HepG2 (cell line): ENCODE measurements around the gene FAM131C. TPM values are rescaled to one million over a fixed set of nuclear protein-coding genes. Genes with fewer than 3 reads are reported as not detected.

Experiments
- ATAC-seq: fragments of 200-7000 bp; cut with Tn5 transposase; 3 replicates; pipeline ENCODE4 v1.9.1; 2020; ENCODE audit warnings: mild to moderate bottlenecking, moderate library complexity
- BruUV-seq: library from RNA; stranded (reverse); fragments of 400-500 nt; replicated peaks from 2 replicates; lab custom pipeline; 2021; lab: Mats Ljungman, UMichigan
- CTCF ChIA-PET: fragments of 300-600 bp; formaldehyde crosslinking; extraction: SDS; loops from one replicate; lab custom pipeline; 2021; ENCODE audit warnings: low total read pairs, inconsistent platforms, low intra/inter-chr PET ratio; lab: Yijun Ruan, JAX
- POLR2A ChIA-PET: fragments of 350-600 bp; sonication (Branson Sonifier 250); formaldehyde crosslinking; loops from one replicate; lab custom pipeline; 2020; ENCODE audit warnings: antibody characterized with exemption, inconsistent platforms; lab: Yijun Ruan, JAX
- DNase-seq: peaks from one replicate; pipeline ENCODE4 v3.0.0-alpha.2; 2015; ENCODE audit warnings: low spot score
- FAIRE-seq: peaks from 3 replicates; lab custom pipeline; 2011; peaks lifted over from hg19 to GRCh38; lab: Jason Lieb, UNC
- H2AFZ ChIP-seq: one replicate; pipeline ENCODE4 v1.6.1; 2011; ENCODE audit warnings: low read length, inconsistent platforms
- H3K27ac ChIP-seq: fragments of 300-600 bp; 3 replicates; pipeline ENCODE4 v1.8.0; 2011; ENCODE audit warnings: mixed run types, mild to moderate bottlenecking, mixed read lengths, low read length, inconsistent platforms; ENCODE audit not compliant: insufficient read depth; ENCODE audit errors: extremely low read length
- H3K27me3 ChIP-seq, 2 experiments: fragments of 200-600 bp in 1 of 2; 2 replicates in 1 of 2; 3 replicates in 1 of 2; pipeline versions ENCODE4 v1.6.0 to v1.8.0; 2011; ENCODE audit warnings: low read length in 2 of 2, mild to moderate bottlenecking in 2 of 2, moderate library complexity in 2 of 2, inconsistent platforms in 1 of 2; ENCODE audit not compliant: insufficient read depth in 2 of 2, control insufficient read depth in 1 of 2
- H3K36me3 ChIP-seq, 2 experiments: fragments of 200-600 bp in 1 of 2; replicated peaks in 1 of 2; 2 replicates in 1 of 2; 3 replicates in 1 of 2; pipeline versions ENCODE4 v1.5.1 to v1.8.0; 2011; ENCODE audit warnings: low read length in 2 of 2, inconsistent platforms in 1 of 2; ENCODE audit not compliant: insufficient read depth in 2 of 2, control insufficient read depth in 1 of 2
- H3K4me1 ChIP-seq: 2 replicates; pipeline ENCODE4 v1.5.1; 2012; ENCODE audit warnings: low read length, inconsistent platforms; ENCODE audit not compliant: insufficient read depth
- H3K4me2 ChIP-seq: 2 replicates; pipeline ENCODE4 v1.6.0; 2011; ENCODE audit warnings: low read depth, low read length, inconsistent platforms
- H3K4me3 ChIP-seq, 3 experiments: fragments of 200-600 bp in 1 of 3; sonication (generic), shearing (Covaris generic) in 1 of 3; replicated peaks in 1 of 3; 2 replicates each; pipeline ENCODE4 v1.5.1; 2011 to 2016; ENCODE audit warnings: low read length in 3 of 3, inconsistent platforms in 2 of 3, low read depth in 2 of 3, mild to moderate bottlenecking in 2 of 3, control low read depth in 1 of 3, mixed read lengths in 1 of 3; ENCODE audit not compliant: insufficient read depth in 1 of 3
- H3K79me2 ChIP-seq: one replicate; pipeline ENCODE4 v1.6.1; 2011; ENCODE audit warnings: low read length, inconsistent platforms; ENCODE audit not compliant: insufficient read depth
- H3K9ac ChIP-seq: 2 replicates; pipeline ENCODE4 v1.6.0; 2011; ENCODE audit warnings: mild to moderate bottlenecking, low read depth, low read length, inconsistent platforms; ENCODE audit not compliant: insufficient read depth
- H3K9me3 ChIP-seq: 2 replicates; pipeline ENCODE4 v1.5.1; 2012; ENCODE audit warnings: mild to moderate bottlenecking, low read length
- H4K20me1 ChIP-seq: 2 replicates; pipeline ENCODE4 v1.6.0; 2011; ENCODE audit warnings: inconsistent platforms, mild to moderate bottlenecking, low read length, moderate library complexity; ENCODE audit not compliant: insufficient read depth
- MAFF ChIP-seq: IDR thresholded peaks from 2 replicates; pipeline ENCODE4 v1.6.1; 2011; ENCODE audit warnings: low read depth, low read length, improper control_type of control experiment
- ZNF468 ChIP-seq: sonication (generic); formaldehyde crosslinking; IDR thresholded peaks from 2 replicates; pipeline ENCODE4 v1.8.0; 2022; ENCODE audit warnings: mild to moderate bottlenecking, moderate library complexity, missing genetic modification reagents
- WGBS: methylation state at CpG from one replicate; pipeline ENCODE4 v1.1.6; 2017; ENCODE audit warnings: low lambda C conversion rate; 5-methylcytosine and 5-hydroxymethylcytosine counted together
- in situ Hi-C: cut with HindIII; loops from 2 replicates; pipeline ENCODE4 v1.10.0; 2017; ENCODE audit warnings: low pct_unique_long_range_greater_than_20kb; ENCODE audit not compliant: extremely low pct_ligation_motif_present
- intact Hi-C: fragments of 100-400 bp; cut with micrococcal nuclease; formaldehyde crosslinking; loops from one replicate; pipeline ENCODE4 v1.10.0; 2022; ENCODE audit not compliant: unreplicated experiment
- polyA plus RNA-seq, 8 experiments: library from polyadenylated mRNA; depleted of rRNA in 3 of 8; stranded (reverse) in 7 of 8; unstranded in 1 of 8; fragments of >200 nt; fragmentation: Illumina TruSeq in 4 of 8; extraction: Trizol in 4 of 8; gene quantifications; 2 replicates each; pipeline versions ENCODE4 v1.2.1 to v1.2.3, GENCODE V29; 2011 to 2016; ENCODE audit warnings: low read depth in 4 of 8, missing spikeins in 1 of 8, mixed read lengths in 1 of 8; ENCODE audit not compliant: insufficient read depth in 1 of 8
- total RNA-seq, 5 experiments: library from RNA; depleted of rRNA; stranded (reverse); fragments of >200 nt; fragmentation: Illumina TruSeq; extraction: Trizol; gene quantifications; 2 replicates each; pipeline ENCODE4 v1.2.3, GENCODE V29; 2016; ENCODE audit warnings: low read depth in 1 of 5
- TF ChIP-seq, protein P1 (sequence below): sonication (generic); formaldehyde crosslinking; IDR thresholded peaks from 2 replicates; pipeline ENCODE4 v1.4.0; 2020; ENCODE audit warnings: missing genetic modification reagents

FAM131C gene
- total and polyA plus RNA-seq, 2 of the 13 experiments (the other 11 are each of a cell fraction or from before 2014, with no cell fraction given) = 0.07 TPM; not detected in 1

DNA sequence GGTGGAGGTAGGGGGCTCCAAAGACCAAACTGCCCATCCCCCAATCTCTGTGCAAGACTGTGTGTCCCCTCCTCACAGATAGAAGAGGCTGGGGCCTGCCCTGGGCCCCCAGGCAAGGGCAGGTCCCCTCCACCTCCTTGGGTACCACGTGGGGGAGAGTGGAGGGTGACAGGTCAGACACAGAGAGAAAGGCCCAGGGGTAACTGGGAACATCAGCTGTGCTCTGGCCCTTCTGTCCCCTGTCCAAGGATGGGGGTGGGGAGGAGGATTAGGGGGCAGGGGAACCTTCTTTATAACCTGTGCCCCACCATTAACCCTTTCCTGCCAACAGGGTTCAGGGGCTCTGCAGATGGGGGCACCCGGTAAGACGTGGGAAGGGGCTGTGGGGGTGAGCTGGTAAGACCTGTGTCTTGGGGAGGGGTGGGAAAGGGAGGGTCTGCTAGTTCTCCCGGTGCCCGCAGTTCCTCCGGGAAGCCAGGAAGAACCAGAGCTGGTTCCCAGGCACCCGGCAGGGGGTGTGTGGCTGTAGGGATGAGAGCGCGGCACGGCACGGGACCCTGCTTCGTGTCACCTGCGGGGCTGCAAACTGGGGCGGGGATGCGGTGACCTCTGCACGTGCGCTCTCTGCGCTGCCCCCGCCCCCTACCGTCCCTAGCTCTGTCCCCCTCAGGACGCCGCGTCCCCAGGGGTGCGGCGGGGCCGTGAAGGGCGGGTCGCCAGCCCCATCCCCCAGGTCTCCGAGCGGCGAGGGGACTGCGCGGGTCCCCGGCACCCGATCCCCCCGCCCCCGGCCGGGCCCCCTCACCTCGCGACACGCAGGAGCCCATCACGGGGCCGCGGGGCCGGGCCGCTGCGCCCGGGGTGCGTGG, 601 bp downstream of the FAM131C start (continued):
- TF ChIP-seq, protein P1, sequence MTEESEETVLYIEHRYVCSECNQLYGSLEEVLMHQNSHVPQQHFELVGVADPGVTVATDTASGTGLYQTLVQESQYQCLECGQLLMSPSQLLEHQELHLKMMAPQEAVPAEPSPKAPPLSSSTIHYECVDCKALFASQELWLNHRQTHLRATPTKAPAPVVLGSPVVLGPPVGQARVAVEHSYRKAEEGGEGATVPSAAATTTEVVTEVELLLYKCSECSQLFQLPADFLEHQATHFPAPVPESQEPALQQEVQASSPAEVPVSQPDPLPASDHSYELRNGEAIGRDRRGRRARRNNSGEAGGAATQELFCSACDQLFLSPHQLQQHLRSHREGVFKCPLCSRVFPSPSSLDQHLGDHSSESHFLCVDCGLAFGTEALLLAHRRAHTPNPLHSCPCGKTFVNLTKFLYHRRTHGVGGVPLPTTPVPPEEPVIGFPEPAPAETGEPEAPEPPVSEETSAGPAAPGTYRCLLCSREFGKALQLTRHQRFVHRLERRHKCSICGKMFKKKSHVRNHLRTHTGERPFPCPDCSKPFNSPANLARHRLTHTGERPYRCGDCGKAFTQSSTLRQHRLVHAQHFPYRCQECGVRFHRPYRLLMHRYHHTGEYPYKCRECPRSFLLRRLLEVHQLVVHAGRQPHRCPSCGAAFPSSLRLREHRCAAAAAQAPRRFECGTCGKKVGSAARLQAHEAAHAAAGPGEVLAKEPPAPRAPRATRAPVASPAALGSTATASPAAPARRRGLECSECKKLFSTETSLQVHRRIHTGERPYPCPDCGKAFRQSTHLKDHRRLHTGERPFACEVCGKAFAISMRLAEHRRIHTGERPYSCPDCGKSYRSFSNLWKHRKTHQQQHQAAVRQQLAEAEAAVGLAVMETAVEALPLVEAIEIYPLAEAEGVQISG (CRISPR knock-in tag) = 0 out of 2 replicates have a peak, but pooled peaks have one; percentile 8
- TF ChIP-seq, all 625 proteins: peak for 7

DNA sequence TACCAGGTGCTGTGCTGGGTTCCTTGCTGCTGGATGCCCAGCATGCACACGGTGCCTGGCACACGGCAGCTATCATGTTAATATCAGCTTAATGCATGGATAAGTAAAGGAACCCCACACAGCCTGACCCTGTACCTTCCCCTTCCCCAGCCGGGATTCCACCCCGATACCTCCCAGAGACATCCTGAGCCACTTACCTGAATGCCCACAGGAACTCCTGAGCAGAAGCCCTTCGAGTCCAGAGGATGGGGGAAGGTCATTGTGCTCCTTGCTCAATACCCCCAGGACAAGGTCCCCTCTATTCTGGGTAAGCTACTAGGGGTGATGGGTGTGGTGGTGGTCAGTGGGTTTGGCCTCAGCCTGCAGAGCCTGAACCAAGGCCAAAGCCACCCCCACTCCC, 1.4 kb downstream of the FAM131C start:
- H3K36me3 ChIP-seq = no peaks in the 10 kb centered on the region
- no peaks in the 10 kb centered on the region for H4K20me1 ChIP-seq
- H3K27me3 ChIP-seq = peaks cover 3 to 68% of the 10 kb centered on the region in 2 experiments
- intact Hi-C loops = loop anchor here (10.0 kb wide), 1 partner anchor 73 kb away; no protein-coding TSS in a partner anchor
- H3K4me2 ChIP-seq = no peak overlapping the region; the same call in 1 of the 2 replicates
- no peaks in the 10 kb centered on the region for H3K9me3 ChIP-seq
- no peak overlapping the region for H3K9ac ChIP-seq
- POLR2A ChIA-PET = no interaction called here
- H3K4me3 ChIP-seq = no peak overlapping the region
- H2AFZ ChIP-seq = no peak overlapping the region
- H3K79me2 ChIP-seq = no peaks in the 10 kb centered on the region
- DNase-seq (no peak), ATAC-seq (no peak), FAIRE-seq (no peak)
- H3K27ac ChIP-seq = no peak overlapping the region
- CTCF ChIA-PET = no interaction called here
- WGBS = 33% methylated on average over 3 of the region's 5 CpGs
- BruUV-seq = no TSS peak
- in situ Hi-C loops = no loop called here
- TF ChIP-seq ZNF468 (CRISPR knock-in tag) (0 out of 2 replicates have a peak, but pooled peaks have one; percentile 37), MAFF (no peak)
- H3K4me1 ChIP-seq = peaks cover 42% of the 10 kb centered on the region
